Left ventricle myocardium inferior (tissue), 1 donor: Measurements from ENCODE around the gene NUDT13. TPM values are rescaled to one million over a fixed set of nuclear protein-coding genes. Genes with fewer than 3 reads are reported as not detected.
"Not testable (repeated sequence)": the region's sequence is repeated elsewhere in the genome, so short reads cannot be mapped to it uniquely, and the experiment has no call there.

Experiments used
- DNase-seq: peaks from one replicate; pipeline ENCODE4 v3.0.0-alpha.2; 2020
- H3K27ac ChIP-seq: fragments of 200-600 bp; replicated peaks from 2 replicates; pipeline ENCODE4 v1.8.0; 2021
- H3K27me3 ChIP-seq: fragments of 200-600 bp; 2 replicates; pipeline ENCODE4 v1.8.0; 2021; ENCODE audit warnings: low read depth
- H3K36me3 ChIP-seq: fragments of 200-600 bp; 2 replicates; pipeline ENCODE4 v1.8.0; 2021
- H3K4me1 ChIP-seq: fragments of 200-600 bp; 2 replicates; pipeline ENCODE4 v1.8.0; 2021
- H3K4me3 ChIP-seq: fragments of 200-600 bp; 2 replicates; pipeline ENCODE4 v1.8.0; 2021; ENCODE audit warnings: mild to moderate bottlenecking, moderate library complexity
- H3K9me3 ChIP-seq: fragments of 200-600 bp; replicated peaks from 2 replicates; pipeline ENCODE4 v1.8.0; 2021
- CTCF ChIP-seq: fragments of 200-600 bp; IDR thresholded peaks from 2 replicates; pipeline ENCODE4 v1.8.0; 2021; ENCODE audit warnings: antibody characterized with exemption, mild to moderate bottlenecking, borderline replicate concordance
- intact Hi-C: fragments of 100-400 bp; cut with micrococcal nuclease; formaldehyde crosslinking; loops from one replicate; pipeline ENCODE4 v1.11.0; 2022
- total RNA-seq: library from RNA; stranded (reverse); fragmentation: NEBNext Ultra II Directional; extraction: Animal tissue kit (Norgen Biotek cat#: 25700); gene quantifications from one replicate; pipeline ENCODE4 v1.2.1, GENCODE V29; 2021
- donor health status: DM: no; HTN: yes; CAD: no; lungs with severe emphysema.

The NUDT13 gene
- total RNA-seq, 1 donor from 2014 or later, result 5.6 TPM

DNA sequence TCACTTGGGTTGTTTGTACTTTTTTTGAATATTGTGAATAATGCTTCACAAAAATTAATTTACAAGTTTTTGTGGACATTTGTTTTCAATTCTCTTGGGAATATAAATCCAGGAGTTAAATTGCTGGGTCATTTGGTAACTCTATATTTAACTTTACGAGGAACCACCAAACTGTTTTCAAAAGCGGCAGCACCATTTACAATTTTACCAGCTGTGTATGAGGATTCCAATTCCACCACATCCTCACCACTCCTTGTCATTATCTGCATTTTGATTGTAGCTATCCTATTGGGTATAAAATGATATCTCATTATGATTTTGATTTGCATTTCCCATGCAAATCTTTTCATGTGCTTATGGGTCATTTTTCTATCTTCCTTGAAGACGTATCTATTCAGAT, 4.0 kb upstream of the NUDT13 start:
- Histone ChIP-seq H3K4me3 (no peak overlapping the region), H3K36me3 (peaks cover 11% of the 10 kb centered on the region), H3K27ac (no peak overlapping the region), H3K9me3 (no peaks in the 10 kb centered on the region), H3K4me1 (peaks cover 15% of the 10 kb centered on the region), H3K27me3 (no peaks in the 10 kb centered on the region)
- no peak for TF ChIP-seq CTCF
- intact Hi-C loops, result no loop called here
- no peak for DNase-seq

- H3K4me1 ChIP-seq, result peaks cover 38% of the 10 kb centered on the region
- H3K9me3 ChIP-seq, intact Hi-C loops, DNase-seq, H3K27ac ChIP-seq, H3K4me3 ChIP-seq, H3K27me3 ChIP-seq: not testable (repeated sequence)
- peaks cover 11% of the 10 kb centered on the region for H3K36me3 ChIP-seq
Observed at GRCh38 chr10:73109248-73109652, 1.0 kb upstream of the NUDT13 start.

- H3K27me3 ChIP-seq, intact Hi-C loops, H3K4me3 ChIP-seq, H3K9me3 ChIP-seq, DNase-seq: not testable (repeated sequence)
- H3K4me1 ChIP-seq, result peaks cover 43% of the 10 kb centered on the region
- H3K36me3 ChIP-seq, result peaks cover 11% of the 10 kb centered on the region
- H3K27ac ChIP-seq, result peak overlapping the region; percentile 96
Observed at GRCh38 chr10:73112032-73112431, 1.8 kb downstream of the NUDT13 start.

- no peaks in the 10 kb centered on the region for H3K9me3 ChIP-seq
- H3K36me3 ChIP-seq, result peaks cover 11% of the 10 kb centered on the region
- DNase-seq, result no peak
- TF ChIP-seq CTCF, result no peak
- H3K4me1 ChIP-seq, result peaks cover 56% of the 10 kb centered on the region
- intact Hi-C loops, result no loop called here
- H3K4me3 ChIP-seq, result no peak overlapping the region
- H3K27me3 ChIP-seq, result no peaks in the 10 kb centered on the region
- H3K27ac ChIP-seq, result peak overlapping the region; percentile 96
Observed at GRCh38 chr10:73113551-73113950, 3.3 kb downstream of the NUDT13 start.

- Histone ChIP-seq H3K27ac (peak overlapping the region; percentile 81), H3K36me3 (peaks cover 12% of the 10 kb centered on the region), H3K4me3 (no peak overlapping the region), H3K27me3 (no peaks in the 10 kb centered on the region), H3K4me1 (peaks cover 53% of the 10 kb centered on the region), H3K9me3 (no peaks in the 10 kb centered on the region)
- TF ChIP-seq CTCF, result no peak
- DNase-seq, result no peak
- intact Hi-C loops, result no loop called here
Observed at GRCh38 chr10:73116017-73116416, 5.8 kb downstream of the NUDT13 start.

DNA sequence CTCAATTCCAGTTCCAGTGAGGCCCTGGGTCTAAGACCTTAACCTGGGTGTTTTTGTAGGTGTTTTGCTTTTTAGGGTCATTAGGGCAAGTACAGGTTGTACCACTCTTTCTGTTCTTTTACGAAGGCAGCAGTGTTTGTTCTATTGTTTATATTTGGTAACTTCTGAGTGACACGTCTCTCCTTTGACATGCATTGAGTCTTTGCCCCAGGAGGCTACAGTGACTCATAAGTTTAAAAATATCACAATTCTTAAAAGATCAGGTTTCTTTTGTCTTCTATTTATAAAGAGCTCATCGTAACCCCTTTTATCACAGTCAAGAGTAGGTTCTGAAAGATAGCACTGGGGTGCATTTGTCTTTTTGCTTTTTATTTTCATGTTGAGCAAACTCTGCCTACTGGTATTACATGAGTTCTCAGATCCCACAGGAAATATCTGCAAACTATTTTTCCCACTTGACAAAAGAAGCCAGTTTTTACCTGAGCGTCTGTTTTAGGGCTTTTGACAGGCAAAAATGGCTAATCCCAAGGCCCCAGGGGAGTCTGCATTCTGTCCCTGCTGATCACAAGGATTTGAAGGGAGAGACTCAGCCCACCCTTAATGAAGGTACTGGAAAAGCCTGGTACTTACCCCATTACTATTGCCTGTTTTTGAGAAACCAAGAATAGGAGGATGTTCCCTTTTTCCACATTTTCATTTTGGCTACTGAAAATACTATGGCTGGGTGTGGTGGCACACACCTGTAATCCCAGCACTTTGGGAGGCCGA, 7.9 kb downstream of the NUDT13 start:
- H3K27ac ChIP-seq, result peak overlapping the region; percentile 81
- H3K27me3 ChIP-seq, result no peaks in the 10 kb centered on the region
- peak overlapping the region; percentile 2 for H3K4me3 ChIP-seq
- TF ChIP-seq CTCF, result no peak
- H3K4me1 ChIP-seq, result peaks cover 37% of the 10 kb centered on the region
- intact Hi-C loops, result no loop called here
- H3K36me3 ChIP-seq, result peaks cover 16% of the 10 kb centered on the region
- H3K9me3 ChIP-seq, result no peaks in the 10 kb centered on the region
- no peak for DNase-seq
